Peyer's patch (tissue), 4 donors: ENCODE data around the gene COBL.

Source experiments
- POLR2A ChIP-seq, 2 donors: fragments of 450-650 bp; IDR thresholded peaks; one replicate each; pipeline ENCODE4 v1.5.1; 2017; ENCODE audit warnings: antibody characterized with exemption in 2 of 2, mild to moderate bottlenecking in 2 of 2, moderate library complexity in 2 of 2
- TF ChIP-seq, protein P1 (sequence below), 6 experiments: fragments of 450-650 bp in 4 of 6; fragments of 200-600 bp in 2 of 6; sonication (generic) in 1 of 6; IDR thresholded peaks; one replicate each; pipeline ENCODE4 v1.5.1; 2017 to 2019; ENCODE audit warnings: antibody characterized with exemption in 6 of 6, mild to moderate bottlenecking in 3 of 6, moderate library complexity in 1 of 6

GRCh38 chr7:51126813-51127617 is 189.6 kb downstream of the COBL start:
- TF ChIP-seq, protein P1, sequence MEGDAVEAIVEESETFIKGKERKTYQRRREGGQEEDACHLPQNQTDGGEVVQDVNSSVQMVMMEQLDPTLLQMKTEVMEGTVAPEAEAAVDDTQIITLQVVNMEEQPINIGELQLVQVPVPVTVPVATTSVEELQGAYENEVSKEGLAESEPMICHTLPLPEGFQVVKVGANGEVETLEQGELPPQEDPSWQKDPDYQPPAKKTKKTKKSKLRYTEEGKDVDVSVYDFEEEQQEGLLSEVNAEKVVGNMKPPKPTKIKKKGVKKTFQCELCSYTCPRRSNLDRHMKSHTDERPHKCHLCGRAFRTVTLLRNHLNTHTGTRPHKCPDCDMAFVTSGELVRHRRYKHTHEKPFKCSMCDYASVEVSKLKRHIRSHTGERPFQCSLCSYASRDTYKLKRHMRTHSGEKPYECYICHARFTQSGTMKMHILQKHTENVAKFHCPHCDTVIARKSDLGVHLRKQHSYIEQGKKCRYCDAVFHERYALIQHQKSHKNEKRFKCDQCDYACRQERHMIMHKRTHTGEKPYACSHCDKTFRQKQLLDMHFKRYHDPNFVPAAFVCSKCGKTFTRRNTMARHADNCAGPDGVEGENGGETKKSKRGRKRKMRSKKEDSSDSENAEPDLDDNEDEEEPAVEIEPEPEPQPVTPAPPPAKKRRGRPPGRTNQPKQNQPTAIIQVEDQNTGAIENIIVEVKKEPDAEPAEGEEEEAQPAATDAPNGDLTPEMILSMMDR (IDR thresholded peaks at IDR 0.05): no peak
- TF ChIP-seq POLR2A (IDR thresholded peaks at IDR 0.05): no peak
